Measurements from ENCODE around the gene HSD17B8.
"Not testable (repeated sequence)": the region's sequence is repeated elsewhere in the genome, so short reads cannot be mapped to it uniquely, and the experiment has no call there.

The HSD17B8 gene

GRCh38 chr6:33207552-33208090 lies 3.2 kb downstream of the HSD17B8 start:
- no peak for DNase-seq

DNA sequence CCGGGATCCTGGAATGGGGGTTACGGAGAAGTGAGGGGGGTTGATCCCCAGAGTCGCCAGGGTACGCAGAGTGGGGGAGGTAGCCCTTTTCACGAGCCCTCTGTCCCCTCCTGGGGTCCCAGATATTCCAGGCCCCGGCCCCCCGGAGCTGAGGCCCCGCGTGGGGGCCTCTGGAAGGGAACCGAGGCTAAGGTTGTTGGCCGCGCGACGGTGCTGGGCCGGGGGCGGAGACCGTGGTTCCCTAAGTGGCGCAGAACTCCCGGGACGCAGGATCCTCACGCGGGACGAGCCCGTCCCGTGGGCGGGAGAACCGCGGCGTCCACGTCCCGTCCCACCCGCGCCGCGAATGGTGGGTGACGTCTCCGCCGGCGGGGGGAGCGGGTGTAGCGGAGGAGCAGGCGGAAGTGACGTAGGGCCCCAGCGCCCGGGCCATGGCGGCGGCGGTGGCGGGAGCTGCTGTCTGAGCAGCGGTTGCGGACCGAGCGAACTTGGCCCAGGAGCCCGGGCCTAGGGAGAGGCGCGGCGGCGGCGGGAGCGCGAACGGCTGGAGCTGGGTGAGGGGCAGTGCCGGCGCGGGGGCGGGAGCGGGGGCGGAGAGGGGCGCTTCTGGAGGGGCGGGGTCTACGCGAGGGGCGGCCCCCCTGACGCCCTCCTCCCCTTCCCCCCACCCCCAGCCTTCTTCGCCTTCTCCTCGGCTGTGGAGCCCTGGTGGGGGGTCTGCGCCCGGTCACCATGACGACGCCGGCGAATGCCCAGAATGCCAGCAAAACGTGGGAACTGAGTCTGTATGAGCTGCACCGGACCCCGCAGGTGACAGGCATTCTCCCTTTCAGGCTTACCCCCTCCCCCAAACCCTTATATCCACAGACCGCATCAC lies 3.9 kb downstream of the HSD17B8 start, which contains the start of gene RING1:
TSS of gene RING1 (plus strand) at position 410 of the 877 bp plus-strand sequence. CDS start at position 733, 323 bp downstream.
- peak; percentile 88 for DNase-seq

- no peak for DNase-seq
Measured at GRCh38 chr6:33209856-33210255, 5.4 kb downstream of the HSD17B8 start.

GRCh38 chr6:33211136-33211535 lies 6.7 kb downstream of the HSD17B8 start:
- DNase-seq, result no peak

GRCh38 chr6:33211666-33212422 lies 7.4 kb downstream of the HSD17B8 start:
- no peak for DNase-seq

GRCh38 chr6:33212857-33213165 lies 8.4 kb downstream of the HSD17B8 start:
- no peak for DNase-seq

DNA sequence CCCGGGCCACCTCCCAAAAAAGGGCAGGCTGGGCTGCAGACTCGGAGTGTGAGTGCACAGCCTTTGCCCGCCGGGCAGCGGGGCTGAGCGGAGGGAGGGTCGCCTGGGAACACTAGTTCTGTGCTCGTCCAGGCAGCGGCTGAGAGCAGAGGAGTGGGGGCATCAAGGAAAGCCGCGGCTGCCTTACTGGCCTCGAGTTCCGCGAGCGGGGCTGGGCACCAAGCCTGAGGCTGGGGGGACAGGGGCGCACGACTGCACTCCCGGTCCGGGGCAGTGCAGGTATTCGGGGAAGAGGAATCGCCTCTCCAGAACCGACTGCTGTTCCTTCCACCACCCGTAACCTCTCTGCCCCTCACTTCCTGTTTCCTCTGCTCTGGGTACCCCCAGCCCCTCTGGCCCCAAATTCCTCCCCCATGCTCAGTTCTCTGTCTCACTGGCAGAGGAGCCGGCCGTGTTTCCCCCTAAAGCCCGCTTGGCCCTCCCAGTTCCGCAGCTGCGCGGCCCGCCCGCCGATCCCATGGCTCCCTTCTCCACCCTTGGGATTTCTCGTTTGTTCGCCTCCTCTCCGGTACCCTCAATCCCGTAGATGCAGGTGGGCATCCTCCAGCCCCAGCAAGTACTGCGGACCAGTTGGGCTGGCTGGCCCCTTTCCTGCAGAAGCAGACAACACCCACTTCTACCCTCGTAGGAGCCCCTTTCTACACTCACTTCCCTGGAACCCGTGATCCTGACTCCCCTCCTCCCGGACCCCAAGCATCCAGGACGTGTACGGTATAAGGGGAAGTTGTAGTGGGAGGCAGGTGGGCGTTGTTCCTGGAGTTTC lies 8.9 kb downstream of the HSD17B8 start:
- DNase-seq, result peak; percentile 30

DNA sequence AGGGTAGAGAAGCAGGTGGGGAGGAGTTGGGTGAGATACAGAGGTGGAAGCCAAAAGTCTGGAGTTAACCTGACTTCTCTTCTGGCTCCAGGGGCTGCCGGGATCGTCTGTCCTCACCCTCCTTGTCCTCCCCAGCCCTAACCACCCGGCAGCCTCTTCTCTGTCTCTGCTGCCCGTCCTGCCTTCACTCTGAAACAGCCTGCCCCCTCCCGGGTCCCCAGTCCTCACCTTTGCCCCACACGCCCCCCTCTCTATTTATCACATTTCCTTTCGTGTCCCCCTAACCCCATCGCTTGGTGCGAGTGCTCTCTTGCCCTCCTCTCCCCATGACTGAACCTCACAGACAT lies 9.5 kb downstream of the HSD17B8 start:
- DNase-seq, result no peak

DNA sequence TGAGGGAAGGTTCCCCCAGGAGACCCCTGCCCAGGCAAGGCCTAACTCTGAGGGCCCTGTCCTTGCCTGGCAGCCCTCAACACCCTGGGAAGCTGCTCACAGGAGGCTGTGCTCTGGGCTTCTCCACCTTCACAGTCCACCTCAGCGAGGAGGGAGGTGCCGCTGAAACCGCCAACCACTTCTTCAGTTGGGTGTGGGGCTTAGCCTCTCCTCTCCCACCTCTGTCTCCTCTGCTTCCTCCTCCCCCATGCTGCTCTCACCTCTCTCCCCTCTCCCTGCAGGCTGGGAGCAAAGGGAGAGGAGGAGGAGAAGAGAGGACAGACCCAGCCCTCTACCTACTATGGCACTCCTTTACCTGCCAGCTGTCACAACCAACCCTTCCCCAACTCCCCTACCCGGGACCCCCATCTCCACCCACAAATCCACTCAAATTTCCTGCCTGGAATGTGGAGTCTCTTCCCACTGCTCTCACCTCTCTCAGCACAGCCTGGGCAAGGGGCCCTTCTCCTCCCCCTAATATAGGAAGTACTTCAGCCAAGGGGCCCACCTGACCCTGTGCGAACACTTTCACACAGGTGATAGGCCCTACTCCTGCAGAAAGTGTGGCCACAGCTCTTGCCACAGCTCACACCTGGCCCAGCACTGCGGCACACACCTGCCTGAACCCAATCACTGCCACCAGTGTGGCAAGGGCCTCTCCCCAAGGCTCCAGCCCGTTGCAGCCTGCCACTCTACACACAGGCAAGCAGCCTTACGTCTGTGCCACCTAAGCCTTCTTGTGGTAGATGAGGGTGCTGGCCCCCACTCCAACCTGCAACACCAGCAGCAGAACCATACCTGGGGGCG lies 11.0 kb downstream of the HSD17B8 start:
- no peak for DNase-seq

GRCh38 chr6:33216117-33216649 lies 11.7 kb downstream of the HSD17B8 start:
- DNase-seq, result no peak

DNA sequence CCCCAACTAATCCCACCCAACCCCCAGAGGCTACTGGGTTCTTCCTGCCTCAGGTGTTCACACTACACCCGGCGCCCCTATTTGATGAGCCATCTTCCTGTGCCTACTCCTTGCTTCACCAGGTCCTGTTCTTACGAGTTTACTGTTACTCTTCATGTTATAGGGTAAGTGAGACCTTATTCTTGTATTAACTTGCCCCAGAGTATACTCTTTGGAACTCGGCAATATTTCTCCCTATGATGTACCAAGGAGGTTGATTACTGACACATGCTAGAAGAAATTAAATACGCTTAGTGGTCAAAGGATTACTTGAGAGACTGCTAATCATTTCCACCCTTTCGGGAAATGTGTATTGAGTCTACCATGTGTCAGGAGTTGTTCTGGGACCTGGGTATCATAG lies 12.8 kb downstream of the HSD17B8 start:
- DNase-seq, result no peak

GRCh38 chr6:33217681-33218080 lies 13.2 kb downstream of the HSD17B8 start:
- no peak for DNase-seq

GRCh38 chr6:33226503-33227120 lies 22.2 kb downstream of the HSD17B8 start:
- DNase-seq, result not testable (repeated sequence)

DNA sequence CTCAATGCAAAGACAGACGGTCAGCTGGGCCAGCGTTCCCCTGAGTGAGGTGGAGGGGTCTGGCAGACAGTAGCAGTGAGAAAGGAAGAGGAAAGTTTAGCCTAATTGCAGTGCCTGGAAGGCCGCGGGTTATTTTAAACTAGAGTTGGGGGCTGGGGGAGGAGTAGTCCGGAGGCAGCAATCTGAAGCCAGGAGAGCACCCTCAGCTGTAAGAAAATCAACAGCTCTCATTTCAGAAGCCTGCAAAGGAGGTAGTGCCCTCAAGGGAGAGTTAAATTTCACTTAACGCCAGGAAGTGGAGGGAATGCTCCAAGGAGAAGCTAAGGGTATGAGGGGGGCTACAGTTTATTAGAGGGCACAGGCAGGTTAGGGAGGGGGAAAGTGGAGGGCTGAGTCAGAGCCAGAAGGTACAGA lies 30.8 kb downstream of the HSD17B8 start:
- DNase-seq, result peak; percentile 90

DNA sequence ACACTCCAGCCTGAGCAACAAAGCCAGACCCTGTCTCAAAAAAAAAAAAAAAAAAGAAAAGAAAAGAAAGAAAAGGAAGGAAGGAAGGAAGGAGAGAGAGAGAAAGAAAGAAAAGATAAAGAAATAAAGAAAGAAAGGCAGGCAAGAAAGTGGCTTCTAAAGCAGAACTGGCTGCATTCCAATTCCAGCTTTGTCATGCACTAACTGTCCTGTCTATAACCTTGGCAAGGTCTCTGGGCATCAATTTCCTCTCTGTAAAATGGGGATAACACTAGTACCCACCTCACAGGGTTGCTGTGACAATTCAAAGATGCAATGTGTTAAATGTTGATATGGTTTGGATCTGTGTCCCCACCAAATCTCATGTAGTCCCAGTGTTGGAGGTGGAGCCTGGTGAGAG lies 31.9 kb downstream of the HSD17B8 start:
- DNase-seq, result no peak

- no peak for DNase-seq
Measured at GRCh38 chr6:33236852-33237251, 32.4 kb downstream of the HSD17B8 start.

DNA sequence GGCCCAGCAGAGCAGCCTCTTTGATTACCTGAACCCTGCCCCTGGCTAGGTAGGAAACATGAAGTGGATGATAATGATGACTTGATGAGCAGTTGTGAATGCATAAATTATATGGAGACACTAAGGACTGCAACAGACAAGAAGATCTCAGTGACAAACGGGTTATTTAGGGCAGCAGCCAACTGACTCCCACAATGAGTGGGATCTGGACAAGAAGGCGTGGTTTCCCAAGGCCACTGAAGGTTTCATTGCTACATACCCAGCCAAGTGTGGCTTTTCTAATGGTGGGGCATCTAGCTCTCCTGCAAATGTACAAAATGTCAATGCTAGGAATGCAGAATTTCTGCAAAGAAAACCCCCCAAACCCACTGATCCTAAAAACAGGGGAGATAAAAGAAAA lies 33.3 kb downstream of the HSD17B8 start:
- DNase-seq, result no peak

GRCh38 chr6:33241968-33242367 lies 37.5 kb downstream of the HSD17B8 start:
- no peak for DNase-seq

- DNase-seq, result no peak
Measured at GRCh38 chr6:33243476-33243875, 39.0 kb downstream of the HSD17B8 start.

DNA sequence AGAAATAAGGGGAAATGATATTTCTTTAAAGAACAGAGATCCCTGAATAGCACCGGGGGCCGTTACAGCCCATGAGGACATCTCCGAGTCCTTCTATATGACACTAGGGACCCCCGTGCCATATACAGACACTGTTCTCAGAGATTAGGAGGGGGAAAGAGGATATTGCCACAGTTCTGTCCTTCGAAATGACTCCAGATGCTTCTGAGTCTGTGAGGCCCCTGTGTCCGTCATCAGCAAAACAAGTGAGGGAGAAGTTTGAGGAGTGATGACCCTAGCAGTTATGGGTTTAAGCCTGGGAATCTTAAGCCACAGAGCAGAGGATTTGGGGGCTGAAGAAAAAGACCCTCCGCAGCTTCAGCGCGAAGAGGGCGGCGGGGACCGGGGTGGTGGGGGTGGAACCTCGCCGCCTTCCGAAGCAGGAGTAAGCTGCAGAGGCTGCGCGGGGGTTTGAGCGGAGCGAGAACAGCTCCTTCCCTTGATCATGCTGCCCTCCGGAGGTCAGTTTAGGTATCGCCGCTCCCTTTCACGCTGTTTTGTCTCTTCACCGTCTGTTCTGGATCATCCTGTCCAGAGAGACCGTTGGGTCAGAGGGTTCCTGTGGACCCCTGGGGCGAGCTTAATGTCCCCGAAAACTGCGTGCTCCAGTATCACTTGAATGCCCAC lies 43.7 kb downstream of the HSD17B8 start:
- peak; percentile 83 for DNase-seq

- peak; percentile 51 for DNase-seq
Measured at GRCh38 chr6:33248643-33248931, 44.1 kb downstream of the HSD17B8 start.
